ENCODE data around the gene ARPC1A. TPM values are rescaled to one million over a fixed set of nuclear protein-coding genes. Genes with fewer than 3 reads are reported as not detected.
"Not testable (repeated sequence)": the region's sequence is repeated elsewhere in the genome, so short reads cannot be mapped to it uniquely, and the experiment has no call there.

ARPC1A gene
- total RNA-seq, 1 donor from 2014 or later = 198 TPM

DNA sequence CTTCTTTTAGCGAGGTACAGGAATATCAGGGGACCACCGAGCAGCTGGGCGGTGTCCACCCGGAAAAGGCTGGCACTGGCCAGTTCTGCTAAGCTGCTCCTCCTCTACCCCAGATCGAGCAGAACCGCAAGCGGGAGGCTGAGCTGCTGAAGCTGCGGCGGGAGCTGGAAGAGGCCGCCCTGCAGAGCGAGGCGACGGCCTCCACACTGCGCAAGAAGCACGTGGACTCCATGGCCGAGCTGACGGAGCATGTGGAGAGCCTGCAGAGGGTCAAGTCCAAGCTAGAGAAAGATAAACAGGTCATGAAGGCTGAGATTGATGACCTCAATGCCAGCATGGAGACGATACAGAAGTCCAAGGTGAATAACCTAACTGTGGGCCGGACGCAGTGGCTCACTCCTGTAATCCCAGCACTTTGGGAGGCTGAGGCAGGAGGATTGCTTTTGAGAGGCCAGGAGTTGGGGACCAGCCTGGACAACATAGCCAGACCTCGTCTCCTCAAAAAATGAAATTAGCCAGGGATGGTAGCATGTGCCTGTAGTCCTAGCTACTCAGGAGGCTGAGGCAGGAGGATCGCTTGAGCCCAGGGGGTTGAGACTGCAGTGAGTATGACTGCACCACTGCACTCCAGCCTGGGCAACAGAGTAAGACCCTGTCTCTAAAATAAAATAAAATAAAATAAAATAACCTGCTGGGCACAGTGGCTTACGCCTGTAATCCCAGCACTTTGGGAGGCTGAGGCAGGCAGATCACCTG lies 37.7 kb upstream of the ARPC1A start:
- Histone ChIP-seq H3K4me3 (ENCODE audit: insufficient read depth, low read depth, low read length) (no peak overlapping the region), H3K79me2 (ENCODE audit: insufficient read depth, low read length) (no peaks in the 10 kb centered on the region), H3K27me3 (ENCODE audit: insufficient read depth, low read length) (no peaks in the 10 kb centered on the region), H3K36me3 (ENCODE audit: insufficient read depth, low read length) (no peaks in the 10 kb centered on the region), H3K4me2 (ENCODE audit: low read length) (no peak overlapping the region), H3K27ac (ENCODE audit: low read depth, low read length) (no peak overlapping the region), H4K20me1 (ENCODE audit: insufficient read depth, low read length) (no peaks in the 10 kb centered on the region), H2AFZ (ENCODE audit: low read depth, low read length) (no peak overlapping the region), H3K9me3 (ENCODE audit: insufficient read depth, low read depth, low read length) (no peaks in the 10 kb centered on the region), H3K4me1 (ENCODE audit: insufficient read depth, low read length) (no peaks in the 10 kb centered on the region), H3K9ac (ENCODE audit: low read length) (no peak overlapping the region)
- H3K9me3 Mint-ChIP-seq (ENCODE audit: unreplicated experiment) = no peaks in the 10 kb centered on the region
- H3K27me3 Mint-ChIP-seq (ENCODE audit: low read depth, unreplicated experiment) = peaks cover 28% of the 10 kb centered on the region
- H3K36me3 Mint-ChIP-seq (ENCODE audit: low read depth, unreplicated experiment) = peaks cover 6% of the 10 kb centered on the region
- no peak overlapping the region for H3K27ac Mint-ChIP-seq (ENCODE audit: unreplicated experiment)
- H3K4me3 Mint-ChIP-seq (ENCODE audit: unreplicated experiment) = no peak overlapping the region
- DNase-seq (ENCODE audit: low read depth) (no peak), FAIRE-seq (no peak)
- TF ChIP-seq EZH2 (IDR thresholded peaks at IDR 0.05; ENCODE audit: insufficient read depth, low read length) (no peak), CTCF (IDR thresholded peaks at IDR 0.05; ENCODE audit: insufficient read depth, low read depth, low read length) (no peak)
- H3K4me1 Mint-ChIP-seq (ENCODE audit: low read depth, unreplicated experiment) = no peaks in the 10 kb centered on the region

GRCh38 chr7:99289185-99289584 lies 36.5 kb upstream of the ARPC1A start:
- FAIRE-seq = no peak
- H3K36me3 Mint-ChIP-seq (ENCODE audit: low read depth, unreplicated experiment) = peaks cover 4% of the 10 kb centered on the region
- no peak overlapping the region for H3K9ac ChIP-seq (ENCODE audit: low read length)
- H3K27me3 Mint-ChIP-seq (ENCODE audit: low read depth, unreplicated experiment) = peaks cover 32% of the 10 kb centered on the region
- no peaks in the 10 kb centered on the region for H3K4me1 Mint-ChIP-seq (ENCODE audit: low read depth, unreplicated experiment)
- no peaks in the 10 kb centered on the region for H3K79me2 ChIP-seq (ENCODE audit: insufficient read depth, low read length)
- no peak overlapping the region for H3K4me3 Mint-ChIP-seq (ENCODE audit: unreplicated experiment)
- no peaks in the 10 kb centered on the region for H3K27me3 ChIP-seq (ENCODE audit: insufficient read depth, low read length)
- no peak overlapping the region for H2AFZ ChIP-seq (ENCODE audit: low read depth, low read length)
- TF ChIP-seq EZH2 (IDR thresholded peaks at IDR 0.05; ENCODE audit: insufficient read depth, low read length) (no peak), CTCF (IDR thresholded peaks at IDR 0.05; ENCODE audit: insufficient read depth, low read depth, low read length) (no peak)
- no peaks in the 10 kb centered on the region for H3K36me3 ChIP-seq (ENCODE audit: insufficient read depth, low read length)
- H4K20me1 ChIP-seq (ENCODE audit: insufficient read depth, low read length) = no peaks in the 10 kb centered on the region
- H3K4me3 ChIP-seq (ENCODE audit: insufficient read depth, low read depth, low read length) = no peak overlapping the region
- no peaks in the 10 kb centered on the region for H3K4me1 ChIP-seq (ENCODE audit: insufficient read depth, low read length)
- H3K9me3 ChIP-seq (ENCODE audit: insufficient read depth, low read depth, low read length) = no peaks in the 10 kb centered on the region
- no peak overlapping the region for H3K27ac ChIP-seq (ENCODE audit: low read depth, low read length)
- no peaks in the 10 kb centered on the region for H3K9me3 Mint-ChIP-seq (ENCODE audit: unreplicated experiment)
- no peak overlapping the region for H3K27ac Mint-ChIP-seq (ENCODE audit: unreplicated experiment)
- no peak for DNase-seq (ENCODE audit: low read depth)
- H3K4me2 ChIP-seq (ENCODE audit: low read length) = no peak overlapping the region

- H3K4me3 ChIP-seq (ENCODE audit: insufficient read depth, low read depth, low read length); H3K36me3 ChIP-seq (ENCODE audit: insufficient read depth, low read length); H3K27me3 ChIP-seq (ENCODE audit: insufficient read depth, low read length); H3K4me1 ChIP-seq (ENCODE audit: insufficient read depth, low read length); H3K4me2 ChIP-seq (ENCODE audit: low read length); H3K27ac ChIP-seq (ENCODE audit: low read depth, low read length); H3K4me1 Mint-ChIP-seq (ENCODE audit: low read depth, unreplicated experiment); H3K36me3 Mint-ChIP-seq (ENCODE audit: low read depth, unreplicated experiment); H3K9me3 Mint-ChIP-seq (ENCODE audit: unreplicated experiment); H3K4me3 Mint-ChIP-seq (ENCODE audit: unreplicated experiment); H3K9ac ChIP-seq (ENCODE audit: low read length); H4K20me1 ChIP-seq (ENCODE audit: insufficient read depth, low read length); FAIRE-seq; H3K27ac Mint-ChIP-seq (ENCODE audit: unreplicated experiment); DNase-seq (ENCODE audit: low read depth); H3K79me2 ChIP-seq (ENCODE audit: insufficient read depth, low read length); H2AFZ ChIP-seq (ENCODE audit: low read depth, low read length); H3K9me3 ChIP-seq (ENCODE audit: insufficient read depth, low read depth, low read length): not testable (repeated sequence)
- H3K27me3 Mint-ChIP-seq (ENCODE audit: low read depth, unreplicated experiment) = peaks cover 25% of the 10 kb centered on the region
Measured at GRCh38 chr7:99290148-99290547, 35.5 kb upstream of the ARPC1A start.
